Keratinocyte (primary cell): ENCODE measurements around the gene TEX28.
"Not testable (repeated sequence)": the region's sequence is repeated elsewhere in the genome, so short reads cannot be mapped to it uniquely, and the experiment has no call there.

ENCODE experiments used
- CTCF ChIP-seq, 3 experiments: IDR thresholded peaks in 1 of 3; conservative IDR thresholded peaks in 1 of 3; optimal IDR thresholded peaks in 1 of 3; 2 replicates in 2 of 3; 3 replicates in 1 of 3; pipeline versions ENCODE3 to v1.5.1; 2011; ENCODE audit warnings: low read length in 3 of 3, mild to moderate bottlenecking in 3 of 3, moderate library complexity in 2 of 3, control low read depth in 1 of 3, inconsistent platforms in 1 of 3; ENCODE audit not compliant: insufficient read depth in 2 of 3; ENCODE audit errors: extremely low read depth in 1 of 3
- EZH2 ChIP-seq: IDR thresholded peaks from one replicate; pipeline ENCODE4 v1.6.1; 2012; ENCODE audit warnings: inconsistent platforms, mild to moderate bottlenecking, low read length, moderate library complexity

GRCh38 chrX:154225292-154225691, 69.6 kb downstream of the TEX28 start:
- not testable (repeated sequence) for TF ChIP-seq CTCF (optimal IDR thresholded peaks at IDR 0.05 in 1 of 3, IDR thresholded peaks at IDR 0.05 in 1 of 3, conservative IDR thresholded peaks at IDR 0.05 in 1 of 3; ENCODE audit: extremely low read depth in 1 of 3, insufficient read depth in 2 of 3, low read length in 3 of 3); EZH2
